GM12878 (cell line): ENCODE results near the gene MND1. TPM values are rescaled to one million over a fixed set of nuclear protein-coding genes. Genes with fewer than 3 reads are reported as not detected.

Experiments
- ATAC-seq: fragments of 200-7000 bp; cut with Tn5 transposase; 3 replicates; pipeline ENCODE4 v1.9.1; 2020; ENCODE audit warnings: mild to moderate bottlenecking, moderate library complexity
- BruUV-seq: library from RNA; stranded (reverse); fragments of 400-500 nt; replicated peaks from 2 replicates; lab custom pipeline; 2021; lab: Mats Ljungman, UMichigan
- CTCF ChIA-PET: fragments of 300-600 bp; sonication (Branson Sonifier 250); formaldehyde crosslinking; extraction: SDS; loops from one replicate; lab custom pipeline; 2021; ENCODE audit warnings: inconsistent platforms; lab: Yijun Ruan, JAX
- POLR2A ChIA-PET: fragments of 350-600 bp; formaldehyde crosslinking; extraction: SDS; loops from one replicate; lab custom pipeline; 2021; ENCODE audit warnings: inconsistent platforms; lab: Charles Lee
- RAD21 ChIA-PET: fragments of 300-600 bp; sonication (Branson Sonifier 250); formaldehyde crosslinking; loops from one replicate; lab custom pipeline; 2023; ENCODE audit warnings: antibody characterized with exemption; ENCODE audit not compliant: unreplicated experiment; lab: Charles Lee
- SMC1A ChIA-PET: fragments of 300-600 bp; sonication (Branson Sonifier 250); formaldehyde crosslinking; loops from one replicate; lab custom pipeline; 2023; ENCODE audit not compliant: unreplicated experiment, uncharacterized antibody; lab: Charles Lee
- DNase-seq: peaks from one replicate; pipeline ENCODE4 v3.0.0-alpha.2; 2011; ENCODE audit warnings: low read depth, low spot score
- FAIRE-seq: peaks from 3 replicates; lab custom pipeline; 2011; peaks lifted over from hg19 to GRCh38; lab: Jason Lieb, UNC
- H2AFZ ChIP-seq: 2 replicates; pipeline ENCODE4 v1.6.0; 2011; ENCODE audit warnings: low read depth, low read length, control low read depth; ENCODE audit not compliant: control insufficient read depth
- H3K27ac ChIP-seq: 2 replicates; pipeline ENCODE4 v1.5.1; 2011; ENCODE audit warnings: control low read depth; ENCODE audit not compliant: control insufficient read depth, insufficient read depth
- H3K27me3 ChIP-seq, 2 experiments: replicated peaks in 1 of 2; 2 replicates each; pipeline versions ENCODE4 v1.6.0 to v1.6.1; 2011; ENCODE audit warnings: low read length in 1 of 2; ENCODE audit not compliant: control insufficient read depth in 2 of 2, insufficient read depth in 2 of 2
- H3K36me3 ChIP-seq, 2 experiments: 2 replicates each; pipeline ENCODE4 v1.5.1; 2011; ENCODE audit warnings: low read length in 1 of 2; ENCODE audit not compliant: control insufficient read depth in 2 of 2, insufficient read depth in 2 of 2
- H3K4me1 ChIP-seq: 2 replicates; pipeline ENCODE4 v1.6.1; 2011; ENCODE audit warnings: mild to moderate bottlenecking, low read length, moderate library complexity, mixed read lengths; ENCODE audit not compliant: control insufficient read depth, insufficient read depth
- H3K4me2 ChIP-seq: 2 replicates; pipeline ENCODE4 v1.6.0; 2011; ENCODE audit warnings: control low read depth; ENCODE audit not compliant: control insufficient read depth, insufficient read depth
- H3K4me3 ChIP-seq: fragments of 200-600 bp; sonication (generic); 2 replicates; pipeline ENCODE4 v1.5.1; 2016
- H3K79me2 ChIP-seq: 2 replicates; pipeline ENCODE4 v1.6.0; 2011; ENCODE audit warnings: low read length; ENCODE audit not compliant: control insufficient read depth, insufficient read depth
- H3K9ac ChIP-seq: 2 replicates; pipeline ENCODE4 v1.8.0; 2011; ENCODE audit warnings: low read length, control low read depth, mixed read lengths; ENCODE audit not compliant: control insufficient read depth, insufficient read depth
- H3K9me3 ChIP-seq: replicated peaks from 3 replicates; pipeline ENCODE4 v1.5.1; 2011; ENCODE audit warnings: mild to moderate bottlenecking, low read length; ENCODE audit not compliant: control insufficient read depth, insufficient read depth
- H4K20me1 ChIP-seq: 2 replicates; pipeline ENCODE4 v1.6.0; 2011; ENCODE audit not compliant: control insufficient read depth, insufficient read depth
- ASH2L ChIP-seq: fragments of 300-600, 200-600 bp; sonication (generic); IDR thresholded peaks from 2 replicates; pipeline ENCODE4 v1.6.1; 2017; ENCODE audit warnings: low read depth, mild to moderate bottlenecking, borderline replicate concordance
- CEBPZ ChIP-seq: fragments of 150-350 bp; IDR thresholded peaks from 2 replicates; pipeline ENCODE4 v1.6.1; 2016; ENCODE audit warnings: low read depth, low read length
- HCFC1 ChIP-seq: fragments of 150-350 bp; IDR thresholded peaks from 2 replicates; pipeline ENCODE4 v1.6.1; 2014; ENCODE audit warnings: low read length
- NRF1 ChIP-seq: conservative IDR thresholded peaks from 2 replicates; pipeline ENCODE4 v1.6.1; 2011; ENCODE audit warnings: mild to moderate bottlenecking, low read depth, low read length, improper control_type of control experiment
- RELB ChIP-seq: fragments of 450-650 bp; IDR thresholded peaks from 2 replicates; pipeline ENCODE4 v1.6.1; 2017; ENCODE audit warnings: low read depth, mild to moderate bottlenecking, moderate library complexity
- TCF3 ChIP-seq: IDR thresholded peaks from 2 replicates; pipeline ENCODE4 v1.6.1; 2012; ENCODE audit warnings: low read depth, mild to moderate bottlenecking, low read length, borderline replicate concordance; ENCODE audit not compliant: insufficient read depth
- WGBS: methylation state at CpG from one replicate; pipeline ENCODE4 v1.1.6; 2016; ENCODE audit warnings: low lambda C conversion rate; ENCODE audit not compliant: insufficient replicate concordance, insufficient coverage; ENCODE audit errors: missing lambda C conversion rate; 5-methylcytosine and 5-hydroxymethylcytosine counted together
- in situ Hi-C: fragments of 300-500 bp; cut with MboI; formaldehyde crosslinking; loops from 9 replicates; pipeline ENCODE4 v1.14.3; 2018; ENCODE audit warnings: mixed read lengths
- intact Hi-C: fragments of 100-400 bp; cut with micrococcal nuclease; formaldehyde crosslinking; loops from one replicate; pipeline ENCODE4 v1.14.2; 2022; ENCODE audit not compliant: unreplicated experiment
- polyA plus RNA-seq, 11 experiments: library from polyadenylated mRNA; depleted of rRNA in 4 of 11; unstranded in 6 of 11; stranded (reverse) in 5 of 11; fragments of >200 nt; fragmentation: Nextera tagmentation in 4 of 11; fragmentation: Illumina TruSeq in 1 of 11; extraction: Ambion mirVana in 4 of 11; extraction: Trizol in 1 of 11; gene quantifications; 1 replicate in 1 of 11; 2 replicates in 10 of 11; pipeline versions ENCODE4 v1.2.1 to v1.2.3, GENCODE V29; 2011 to 2016; ENCODE audit warnings: inconsistent platforms in 2 of 11, missing spikeins in 2 of 11, low read depth in 1 of 11
- total RNA-seq, 4 experiments: library from RNA; depleted of rRNA in 3 of 4; stranded (reverse); fragments of >200 nt in 3 of 4; fragmentation: Illumina TruSeq in 1 of 4; extraction: Trizol in 1 of 4; gene quantifications; 2 replicates each; pipeline versions ENCODE4 v1.2.1 to v1.2.3, GENCODE V29; 2013 to 2021

The MND1 gene
- total and polyA plus RNA-seq, 10 of the 15 experiments (the other 5 are each of a cell fraction or from before 2014, with no cell fraction given): 17.7 to 58.1 (median 47.3) TPM

GRCh38 chr4:153448003-153448731 lies 103.7 kb downstream of the MND1 start:
- no peak overlapping the region for H3K4me2 ChIP-seq
- intact Hi-C loops: no loop called here
- ChIA-PET CTCF (interaction anchor here (0.5 to 1.4 kb wide), 3 partner anchors 15 to 99 kb away, joined by 3 to 7 read pairs (median 3); no protein-coding TSS in a partner anchor), RAD21 (interaction anchor here (0.7 to 1.0 kb wide), 3 partner anchors 9 to 988 kb away, joined by 3 to 4 read pairs (median 3); no protein-coding TSS in a partner anchor), POLR2A (interaction anchor here (0.7 to 2.4 kb wide), 3 partner anchors 9 to 18 kb away, joined by 3 to 7 read pairs (median 6); partner anchors contain the start of gene TMEM131L), SMC1A (interaction anchor here (1.0 to 2.2 kb wide), 7 partner anchors 10 to 195 kb away, joined by 3 to 6 read pairs (median 3); partner anchors contain the start of gene TMEM131L)
- peaks cover 9% of the 10 kb centered on the region for H3K4me1 ChIP-seq
- no peaks in the 10 kb centered on the region for H3K27me3 ChIP-seq
- H3K27ac ChIP-seq: no peak overlapping the region
- no peaks in the 10 kb centered on the region for H4K20me1 ChIP-seq
- in situ Hi-C loops: no loop called here
- no peak overlapping the region for H3K4me3 ChIP-seq
- DNase-seq: no peak
- no peak for ATAC-seq
- no peaks in the 10 kb centered on the region for H3K79me2 ChIP-seq
- H3K36me3 ChIP-seq: no peaks in the 10 kb centered on the region
- H2AFZ ChIP-seq: no peak overlapping the region
- TF ChIP-seq ASH2L (no peak), HCFC1 (no peak), RELB (no peak), NRF1 (no peak), TCF3 (no peak), CEBPZ (no peak)
- H3K9ac ChIP-seq: no peak overlapping the region
- 76% methylated on average over 10 of the region's 10 CpGs for WGBS
- H3K9me3 ChIP-seq: no peaks in the 10 kb centered on the region
- FAIRE-seq: no peak
- no TSS peak for BruUV-seq
